Activated T-helper 1 cell treated with anti-CD3 and anti-CD28 coated beads, Interleukin-2, amount 50 U/mL, for 16 hours (primary cell): ENCODE data around the gene ALDOC.
"Not testable (repeated sequence)": the region's sequence is repeated elsewhere in the genome, so short reads cannot be mapped to it uniquely, and the experiment has no call there.

Experiments
- DNase-seq, 2 donors: peaks; one replicate each; pipeline ENCODE4 v3.0.0-alpha.2; 2020; ENCODE audit warnings: low read depth in 1 of 2, low spot score in 1 of 2

ALDOC gene

GRCh38 chr17:28576758-28577465 lies at the start of gene ALDOC:
Gene ALDOC, minus strand, starts transcription at chr17:28576895. Its CDS starts 1,363 bp downstream, at chr17:28575532.
- DNase-seq = peak; percentile 96 to 97

- DNase-seq = no peak
Observed at GRCh38 chr17:28624148-28624547, 47.5 kb upstream of the ALDOC start.

- no peak for DNase-seq
Observed at GRCh38 chr17:28623696-28624095, 47.0 kb upstream of the ALDOC start.

- no peak for DNase-seq
Observed at GRCh38 chr17:28622186-28622585, 45.5 kb upstream of the ALDOC start.

- no peak for DNase-seq
Observed at GRCh38 chr17:28620010-28620409, 43.3 kb upstream of the ALDOC start.

GRCh38 chr17:28618464-28618863 lies 41.8 kb upstream of the ALDOC start:
- DNase-seq = no peak

GRCh38 chr17:28616281-28616680 lies 39.6 kb upstream of the ALDOC start:
- no peak for DNase-seq

GRCh38 chr17:28615260-28615940 lies 38.7 kb upstream of the ALDOC start:
- no peak for DNase-seq

GRCh38 chr17:28613931-28614381 lies 37.3 kb upstream of the ALDOC start, which contains the start of gene RSKR:
Gene RSKR, minus strand, starts transcription at chr17:28614185. Its CDS starts 24 bp downstream, at chr17:28614161.
- no peak for DNase-seq

GRCh38 chr17:28612936-28613872 lies 36.5 kb upstream of the ALDOC start:
- DNase-seq = no peak

GRCh38 chr17:28612531-28612930 lies 35.8 kb upstream of the ALDOC start:
- DNase-seq = no peak

GRCh38 chr17:28610376-28610775 lies 33.7 kb upstream of the ALDOC start:
- DNase-seq = no peak

GRCh38 chr17:28604031-28604430 lies 27.3 kb upstream of the ALDOC start:
- DNase-seq = not testable (repeated sequence)

- peak; percentile 13 to 41 for DNase-seq
Observed at GRCh38 chr17:28599311-28600184, 22.9 kb upstream of the ALDOC start.

GRCh38 chr17:28598799-28599310 lies 22.2 kb upstream of the ALDOC start, which contains the start of gene SPAG5:
Gene SPAG5, minus strand, starts transcription at chr17:28599025. Its CDS starts 79 bp downstream, at chr17:28598946.
- DNase-seq = peak; percentile 88 to 94

- no peak for DNase-seq
Observed at GRCh38 chr17:28598389-28598788, 21.7 kb upstream of the ALDOC start.

GRCh38 chr17:28597606-28598383 lies 21.1 kb upstream of the ALDOC start:
- DNase-seq = no peak

GRCh38 chr17:28592260-28592659 lies 15.6 kb upstream of the ALDOC start:
- DNase-seq = no peak

- no peak for DNase-seq
Observed at GRCh38 chr17:28585851-28586250, 9.2 kb upstream of the ALDOC start.
